Neutrophil (primary cell): ENCODE data around the gene MIGA2.

Source experiments
- H3K27ac ChIP-seq: fragments of 200-600 bp; sonication (generic); 2 replicates; pipeline ENCODE4 v1.5.1; 2016; ENCODE audit warnings: mild to moderate bottlenecking, moderate library complexity
- H3K27me3 ChIP-seq: fragments of 200-600 bp; sonication (generic); 2 replicates; pipeline ENCODE4 v1.6.0; 2016; ENCODE audit warnings: mild to moderate bottlenecking
- H3K36me3 ChIP-seq: fragments of 200-600 bp; sonication (generic); 2 replicates; pipeline ENCODE4 v1.5.1; 2017
- H3K4me1 ChIP-seq, 2 experiments: fragments of 200-600 bp in 1 of 2; sonication (generic) in 1 of 2; 1 replicate in 1 of 2; 2 replicates in 1 of 2; pipeline versions ENCODE4 v1.5.1 to v1.6.1; 2013 to 2016; ENCODE audit warnings: low read depth in 1 of 2, low read length in 1 of 2, mild to moderate bottlenecking in 1 of 2, moderate library complexity in 1 of 2; ENCODE audit not compliant: control insufficient read depth in 1 of 2, insufficient read depth in 1 of 2
- H3K4me3 ChIP-seq, 2 experiments: fragments of 200-600 bp in 1 of 2; sonication (generic) in 1 of 2; 1 replicate in 1 of 2; 2 replicates in 1 of 2; pipeline ENCODE4 v1.5.1; 2013 to 2016; ENCODE audit warnings: low read depth in 1 of 2, low read length in 1 of 2, mild to moderate bottlenecking in 1 of 2, moderate library complexity in 1 of 2
- H3K9me3 ChIP-seq: fragments of 200-600 bp; sonication (generic); 2 replicates; pipeline ENCODE4 v1.5.1; 2016
- CTCF ChIP-seq: fragments of 200-600 bp; sonication (generic); IDR thresholded peaks from 2 replicates; pipeline ENCODE4 v1.5.1; 2016; ENCODE audit warnings: antibody characterized with exemption

MIGA2 gene

GRCh38 chr9:129012343-129012742 lies 24.1 kb upstream of the MIGA2 start:
- Histone ChIP-seq H3K36me3 (peaks cover 74% of the 10 kb centered on the region), H3K4me1 (peaks cover 0 to 3% of the 10 kb centered on the region in 2 experiments), H3K9me3 (no peaks in the 10 kb centered on the region), H3K4me3 (no peak overlapping the region), H3K27ac (no peak overlapping the region), H3K27me3 (no peaks in the 10 kb centered on the region)
- TF ChIP-seq CTCF: no peak

GRCh38 chr9:129012893-129013448 lies 23.5 kb upstream of the MIGA2 start:
- no peak for TF ChIP-seq CTCF

GRCh38 chr9:129013674-129014073 lies 22.8 kb upstream of the MIGA2 start:
- no peak for TF ChIP-seq CTCF
- Histone ChIP-seq H3K9me3 (no peaks in the 10 kb centered on the region), H3K36me3 (peaks cover 61% of the 10 kb centered on the region), H3K4me1 (peaks cover 0 to 3% of the 10 kb centered on the region in 2 experiments), H3K4me3 (no peak overlapping the region), H3K27ac (no peak overlapping the region), H3K27me3 (no peaks in the 10 kb centered on the region)

More at GRCh38 chr9:129012893-129013448, 23.5 kb upstream of the MIGA2 start:
- Histone ChIP-seq H3K27me3 (no peaks in the 10 kb centered on the region), H3K4me3 (no peak overlapping the region), H3K36me3 (peaks cover 68% of the 10 kb centered on the region), H3K27ac (no peak overlapping the region), H3K4me1 (peaks cover 0 to 3% of the 10 kb centered on the region in 2 experiments), H3K9me3 (no peaks in the 10 kb centered on the region)

GRCh38 chr9:129014124-129014523 lies 22.3 kb upstream of the MIGA2 start:
- peaks cover 56% of the 10 kb centered on the region for H3K36me3 ChIP-seq
- no peaks in the 10 kb centered on the region for H3K9me3 ChIP-seq
- H3K27ac ChIP-seq: no peak overlapping the region
- no peak for TF ChIP-seq CTCF
- H3K4me3 ChIP-seq: no peak overlapping the region
- peaks cover 0 to 3% of the 10 kb centered on the region in 2 experiments for H3K4me1 ChIP-seq
- no peaks in the 10 kb centered on the region for H3K27me3 ChIP-seq

GRCh38 chr9:129014608-129015007 lies 21.8 kb upstream of the MIGA2 start:
- no peak overlapping the region for H3K27ac ChIP-seq
- TF ChIP-seq CTCF: no peak
- H3K9me3 ChIP-seq: no peaks in the 10 kb centered on the region
- H3K27me3 ChIP-seq: no peaks in the 10 kb centered on the region
- H3K36me3 ChIP-seq: peaks cover 55% of the 10 kb centered on the region
- H3K4me1 ChIP-seq: peaks cover 0 to 3% of the 10 kb centered on the region in 2 experiments
- H3K4me3 ChIP-seq: no peak overlapping the region
